ENCODE measurements around the gene TEPSIN.

The TEPSIN gene

DNA sequence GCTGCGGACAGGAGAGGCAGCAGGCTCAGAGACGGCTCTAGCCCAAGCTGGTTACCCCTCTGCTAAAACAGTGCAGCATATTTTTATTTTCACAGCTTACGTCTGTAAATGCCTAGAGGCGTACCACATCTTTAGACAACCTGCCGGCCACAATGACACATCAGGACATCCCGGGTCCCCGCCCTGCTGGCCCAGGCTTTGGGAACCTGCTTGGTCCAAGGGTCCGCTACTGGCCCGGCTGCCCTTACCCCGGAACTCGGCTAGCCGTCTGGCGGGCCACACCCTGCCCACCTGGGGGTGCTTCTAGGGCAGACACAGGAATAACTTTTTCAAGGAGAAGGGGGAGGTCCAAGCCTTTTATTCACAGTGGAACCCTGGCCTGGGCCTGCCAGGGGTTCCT, 20.4 kb downstream of the TEPSIN start:
- DNase-seq: no peak

DNA sequence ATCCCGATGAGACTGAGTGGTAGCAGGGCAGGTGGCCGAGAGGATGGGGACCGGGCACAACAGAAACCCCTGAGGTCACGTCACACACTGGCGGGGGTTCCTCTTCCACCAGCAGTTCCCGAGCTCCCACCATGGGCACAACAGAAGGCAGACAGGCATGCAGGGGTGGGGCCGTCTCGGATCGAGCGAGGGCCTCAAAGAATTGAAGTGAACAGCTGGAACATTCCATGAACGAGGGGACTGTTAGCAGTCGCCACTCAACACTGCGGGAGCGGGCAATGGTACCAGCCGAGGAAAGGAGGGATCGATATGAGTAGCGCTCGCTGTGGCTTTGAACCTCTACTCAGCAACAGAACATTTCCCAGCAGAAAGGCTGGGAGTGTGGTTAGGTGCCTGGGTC, 21.4 kb downstream of the TEPSIN start:
- no peak for DNase-seq

DNA sequence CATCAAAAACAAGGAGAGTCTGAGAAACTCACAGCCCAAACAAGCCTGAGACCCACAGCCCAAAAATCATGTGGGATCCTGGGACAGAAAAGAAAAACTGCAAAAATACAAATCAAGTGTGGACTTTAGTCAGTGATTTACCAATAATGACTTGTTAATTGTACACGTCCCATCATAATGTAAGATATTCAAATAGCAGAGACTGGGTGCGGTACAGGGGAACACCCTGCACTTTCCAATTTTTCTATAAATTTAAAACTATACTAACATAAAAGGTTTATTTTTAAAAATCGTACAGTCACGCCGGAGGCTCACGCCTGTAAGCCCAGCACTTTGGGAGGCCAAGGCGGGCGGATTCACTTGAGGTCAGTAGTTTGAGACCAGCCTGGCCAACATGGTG, 24.9 kb downstream of the TEPSIN start:
- DNase-seq: no peak

DNA sequence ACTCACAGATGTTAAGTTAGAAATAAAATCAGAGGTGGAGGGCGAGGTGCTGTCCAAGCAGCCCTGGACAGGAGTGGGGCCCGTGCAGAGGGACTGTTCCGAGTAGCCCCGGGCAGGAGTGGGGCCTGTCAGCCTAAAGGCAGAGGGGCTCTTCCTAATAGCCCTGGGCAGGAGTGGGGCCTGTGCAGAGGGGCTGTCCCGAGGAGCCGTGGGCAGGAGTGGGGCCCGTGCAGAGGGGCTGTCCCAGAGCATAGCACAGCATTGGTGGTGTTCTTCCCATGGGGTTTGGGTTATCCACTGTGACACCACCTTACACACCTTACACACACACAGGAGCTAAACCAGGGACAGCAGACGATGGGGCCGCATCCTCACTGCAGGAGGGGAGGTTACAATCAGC, 26.5 kb downstream of the TEPSIN start:
- no peak for DNase-seq

DNA sequence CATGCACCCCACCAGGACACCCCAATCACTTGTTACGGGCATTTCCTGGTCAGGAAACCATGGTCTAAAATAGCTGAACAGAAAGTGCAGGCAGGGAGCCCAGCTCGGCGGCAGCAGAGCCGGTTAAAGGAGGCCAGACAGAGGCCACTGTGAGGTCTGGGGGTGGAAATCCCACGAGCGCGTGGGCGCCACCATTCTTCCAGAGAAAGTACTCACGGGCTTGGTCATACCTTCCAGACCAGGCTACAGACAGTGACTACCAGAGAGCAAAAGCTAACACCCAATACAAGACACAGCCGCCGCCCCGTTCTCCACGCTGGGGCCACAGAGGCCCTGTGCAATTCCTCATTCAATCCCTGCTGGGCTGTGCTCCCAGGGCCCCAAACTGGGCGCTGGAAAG, 28.0 kb downstream of the TEPSIN start:
- DNase-seq: no peak

DNA sequence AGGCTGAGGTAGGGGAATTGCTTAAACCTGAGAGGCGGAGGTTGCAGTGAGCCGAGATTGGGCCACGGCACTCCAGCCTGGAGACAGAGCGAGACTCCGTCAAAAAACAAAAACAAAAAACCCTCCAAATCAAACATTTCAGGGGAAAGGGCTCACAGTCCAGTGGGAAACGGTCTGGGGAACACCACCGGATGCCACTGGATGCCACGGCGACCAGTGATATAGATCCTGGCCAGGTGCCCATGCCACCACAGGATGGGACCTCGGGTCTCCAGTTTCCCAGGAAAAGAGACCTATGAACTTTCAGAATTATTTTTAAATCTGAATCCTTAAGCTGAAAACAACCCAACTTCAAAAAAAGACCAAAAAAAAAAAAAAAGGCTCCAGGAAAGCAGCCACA, 28.4 kb downstream of the TEPSIN start:
- no peak for DNase-seq

DNA sequence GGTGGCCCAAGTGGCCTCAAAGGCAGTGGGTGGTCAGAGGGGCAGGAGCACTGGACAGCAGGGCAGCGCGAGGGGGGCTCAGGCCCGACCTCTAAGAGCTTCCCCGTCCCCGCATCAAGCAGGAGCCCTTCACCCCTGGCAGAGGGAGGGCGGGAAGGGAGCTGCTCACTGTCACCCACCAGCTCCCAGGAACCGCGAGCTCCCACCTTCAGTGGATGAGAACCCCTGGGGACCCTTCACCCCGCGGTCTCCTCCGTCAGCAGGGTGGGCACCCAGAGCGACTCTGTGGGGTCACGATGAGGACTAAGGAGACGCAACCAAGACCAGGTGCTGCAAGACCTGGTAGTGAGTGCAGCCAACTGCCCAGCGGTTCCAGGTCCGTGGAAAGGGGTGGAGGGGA, 29.7 kb downstream of the TEPSIN start:
- DNase-seq: no peak

DNA sequence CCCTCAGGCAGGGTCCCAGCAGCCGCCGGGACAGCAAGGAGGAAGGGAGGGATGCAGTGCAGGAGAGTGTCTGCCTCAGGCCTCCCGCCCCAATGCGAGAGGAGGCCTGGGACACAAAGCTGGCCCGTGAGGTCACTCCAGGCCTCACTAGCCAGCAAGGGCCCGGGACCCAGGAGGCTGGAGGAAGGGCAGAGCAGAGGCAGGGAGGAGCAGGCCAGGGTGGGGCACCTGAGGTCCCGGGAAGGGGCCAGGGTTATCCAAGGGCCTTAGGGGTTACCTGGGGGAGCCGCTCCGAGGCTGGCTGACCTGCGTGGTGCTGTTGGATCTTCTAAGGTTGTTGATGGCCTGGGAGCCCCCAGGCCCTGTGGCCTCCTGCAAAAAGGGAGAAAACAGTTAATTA, 30.2 kb downstream of the TEPSIN start:
- no peak for DNase-seq

DNA sequence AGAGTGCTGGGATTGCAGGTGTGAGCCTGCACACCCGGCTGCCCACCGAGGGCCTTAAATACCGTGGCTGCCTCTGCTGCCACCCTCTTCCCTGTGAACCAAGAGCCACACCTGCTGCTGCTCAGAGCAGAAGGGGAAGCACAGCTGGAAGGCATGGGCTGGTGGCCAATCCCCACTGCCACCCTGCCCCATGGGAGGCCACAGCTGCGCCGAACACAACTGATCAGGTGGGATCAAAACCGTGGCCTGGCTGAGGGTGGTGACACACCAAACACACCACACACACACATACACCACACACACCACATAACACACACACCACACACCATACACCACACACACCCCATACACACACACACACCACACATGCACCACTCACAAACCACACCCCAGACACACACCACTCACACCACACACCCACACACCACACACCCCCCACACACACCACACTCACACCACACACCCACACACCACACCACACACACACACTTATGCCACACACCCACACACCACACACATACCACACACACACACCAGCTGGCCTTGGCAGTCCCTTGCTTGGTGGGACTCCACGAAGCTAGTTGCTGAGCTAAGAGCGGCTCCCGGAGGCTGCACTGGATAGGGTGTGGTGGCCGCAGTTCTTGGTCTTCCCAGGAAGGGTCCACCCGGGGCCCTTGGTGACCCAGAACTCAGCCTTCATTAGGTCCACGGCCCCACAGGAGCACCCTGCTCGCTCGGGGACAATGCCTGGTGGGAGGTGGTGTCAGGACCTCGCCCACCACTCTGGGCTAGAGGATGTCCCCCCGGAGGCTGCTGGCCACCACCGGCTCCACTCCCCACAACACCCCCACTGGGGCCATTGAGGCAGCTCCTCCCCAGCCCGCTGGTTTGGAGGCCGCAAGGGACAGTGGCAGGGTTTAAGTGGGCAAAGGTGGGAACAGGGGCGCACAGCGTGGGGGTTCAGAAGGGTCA, 31.0 kb downstream of the TEPSIN start:
- DNase-seq: no peak

DNA sequence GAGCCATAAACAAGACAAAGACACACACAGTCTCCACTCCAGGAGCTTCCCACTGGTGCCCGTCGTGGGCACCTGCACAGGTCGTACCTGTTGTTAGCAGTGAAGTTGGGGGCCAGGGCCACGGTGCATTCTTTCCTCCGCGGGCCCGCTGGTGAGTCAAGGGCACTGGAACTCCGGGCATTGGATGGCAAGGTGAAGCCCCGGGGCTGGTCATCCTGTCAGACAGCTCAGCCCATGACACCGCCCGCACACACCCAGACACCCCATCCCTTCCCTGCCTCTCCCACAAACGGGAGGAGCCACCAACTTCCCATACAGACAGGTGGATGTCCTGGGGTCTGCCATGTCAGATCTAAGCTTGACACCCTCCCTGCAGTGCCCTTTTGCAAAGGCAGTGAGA, 32.2 kb downstream of the TEPSIN start:
- no peak for DNase-seq

DNA sequence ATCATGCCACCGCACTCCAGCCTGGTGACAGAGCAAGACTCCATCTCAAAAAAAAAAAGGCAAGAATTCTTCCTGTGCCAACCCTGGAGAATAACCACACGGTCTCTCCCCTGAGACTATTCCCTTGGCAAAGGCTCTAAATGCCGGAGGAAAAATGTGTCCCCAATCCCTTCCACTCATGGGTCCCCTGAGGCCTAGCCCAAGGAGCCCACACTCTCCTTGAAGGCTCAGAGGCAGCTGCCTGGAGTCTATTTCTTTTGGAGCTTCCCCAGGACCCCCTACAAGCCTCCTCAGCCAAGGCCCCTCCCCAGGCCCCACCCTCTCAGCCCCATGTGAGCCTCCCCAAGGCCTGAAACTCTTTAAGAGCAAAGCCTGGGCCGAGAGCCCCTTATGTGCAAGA, 32.7 kb downstream of the TEPSIN start:
- no peak for DNase-seq

DNA sequence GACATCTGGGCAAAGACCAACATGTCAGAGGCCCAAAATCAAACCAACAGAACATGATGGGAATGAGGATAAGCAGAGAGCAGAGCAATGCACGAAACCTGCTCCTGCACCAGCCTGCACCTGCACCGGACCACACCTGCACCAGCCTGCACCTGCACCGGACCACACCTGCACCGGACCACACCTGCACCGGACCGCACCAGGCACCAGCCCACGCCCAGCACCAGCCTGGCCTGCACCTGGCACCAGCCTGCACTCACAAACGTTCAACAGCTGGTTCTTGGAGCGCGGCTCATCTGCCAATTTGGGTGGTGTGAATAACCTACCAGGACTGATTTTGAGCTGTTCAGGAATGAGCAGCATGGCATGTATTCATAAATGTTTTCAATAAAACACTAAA, 34.3 kb downstream of the TEPSIN start:
- DNase-seq: no peak

DNA sequence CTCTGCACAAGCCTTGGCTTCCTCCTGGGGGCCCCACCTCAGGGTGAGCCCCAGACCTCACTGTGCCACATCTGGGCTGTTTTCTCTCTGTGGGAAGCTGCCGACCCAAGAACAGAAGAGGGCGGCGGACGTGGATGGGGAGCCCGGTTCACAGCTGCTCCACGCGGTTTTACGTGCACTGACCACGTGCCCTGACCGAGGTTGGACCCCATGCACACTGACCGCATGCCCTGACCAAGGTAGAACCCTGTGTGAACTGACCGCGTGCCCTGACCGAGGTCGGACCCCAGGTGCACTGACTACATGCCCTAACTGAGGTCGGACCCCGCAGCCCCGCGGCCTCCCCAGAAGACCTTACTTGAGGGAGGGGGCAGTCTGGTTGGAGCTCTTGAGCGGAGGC, 35.7 kb downstream of the TEPSIN start:
- DNase-seq: no peak

DNA sequence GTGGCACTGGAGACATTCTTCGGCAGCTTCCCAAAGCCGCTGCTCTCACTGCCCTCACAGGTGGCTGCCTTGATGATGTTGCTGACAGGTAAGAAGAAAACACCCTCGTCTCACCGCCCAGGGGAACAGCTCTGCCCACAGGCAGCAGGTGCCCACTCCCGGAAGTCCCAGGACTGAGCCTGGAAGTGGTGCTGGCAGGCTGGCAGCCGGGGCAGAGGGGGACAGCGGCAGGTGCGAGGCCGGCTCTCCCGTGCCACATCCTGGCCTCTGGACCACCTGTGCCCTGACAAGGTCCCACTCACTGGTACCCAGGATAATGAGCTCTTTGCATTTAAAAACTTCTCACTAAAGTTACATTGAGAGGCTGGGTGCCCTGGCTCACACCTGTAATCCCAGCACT, 36.5 kb downstream of the TEPSIN start:
- no peak for DNase-seq

DNA sequence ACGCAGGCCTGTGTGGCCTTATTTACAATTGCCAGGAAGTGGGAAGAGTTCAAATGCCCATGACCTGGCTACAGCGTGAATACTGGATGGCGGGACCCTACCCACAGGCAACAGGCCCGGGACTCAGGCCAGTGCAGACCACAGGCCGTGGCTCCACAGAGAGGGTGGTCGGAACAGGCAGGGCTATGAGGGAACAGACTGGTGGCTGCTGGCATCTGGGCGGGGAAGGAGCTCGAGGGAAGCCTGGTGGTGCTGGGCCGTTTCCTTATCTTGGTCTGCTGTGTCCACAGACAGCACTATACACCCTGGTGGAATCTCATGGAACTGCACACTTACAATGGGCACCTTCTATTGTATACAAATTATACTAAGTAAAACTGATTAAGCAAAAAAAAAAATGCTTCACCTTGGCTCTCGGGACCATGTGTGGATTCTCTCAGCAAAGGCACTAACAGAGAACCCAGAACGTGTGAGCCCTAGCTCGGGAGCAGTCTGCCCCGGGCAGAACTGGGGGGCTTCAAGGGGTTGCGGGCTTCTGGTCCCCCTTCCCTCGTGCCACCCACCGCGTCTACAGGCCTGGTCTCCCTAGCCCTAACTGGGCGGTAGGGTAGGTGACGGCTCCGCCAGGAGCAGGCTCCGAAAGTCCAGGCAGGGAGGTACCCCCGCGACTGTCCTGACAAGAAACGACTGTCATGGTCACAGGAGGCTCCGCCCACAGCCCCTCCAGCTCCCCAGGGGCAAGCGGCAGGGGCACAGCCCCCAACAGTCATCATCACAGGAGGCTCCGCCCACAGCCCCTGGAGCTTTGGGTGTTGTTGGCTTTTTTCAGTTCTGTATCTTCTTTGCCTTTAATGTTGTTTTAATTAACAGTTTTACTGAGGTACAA, 37.9 kb downstream of the TEPSIN start:
- DNase-seq: peak; percentile 33 to 63

DNA sequence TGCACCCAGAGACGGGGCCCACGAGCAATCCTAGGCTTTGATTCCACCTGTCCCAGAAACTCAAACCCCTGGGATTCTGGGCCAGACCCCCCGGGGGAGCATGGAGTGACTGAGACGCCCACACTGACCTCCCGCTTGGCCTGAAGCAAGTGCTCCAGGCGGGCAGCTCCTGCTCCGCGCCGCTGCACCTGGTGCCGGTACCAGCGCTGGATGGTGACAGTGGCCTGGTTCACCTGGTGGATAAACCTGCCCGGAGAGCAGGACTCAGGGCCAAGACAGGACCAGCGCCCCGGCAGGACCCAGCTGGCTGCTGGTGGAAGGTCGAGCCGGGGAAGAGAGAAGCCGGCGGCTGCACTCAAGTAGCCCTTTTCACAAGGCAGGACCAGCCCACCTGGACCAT, 38.7 kb downstream of the TEPSIN start:
- DNase-seq: no peak

DNA sequence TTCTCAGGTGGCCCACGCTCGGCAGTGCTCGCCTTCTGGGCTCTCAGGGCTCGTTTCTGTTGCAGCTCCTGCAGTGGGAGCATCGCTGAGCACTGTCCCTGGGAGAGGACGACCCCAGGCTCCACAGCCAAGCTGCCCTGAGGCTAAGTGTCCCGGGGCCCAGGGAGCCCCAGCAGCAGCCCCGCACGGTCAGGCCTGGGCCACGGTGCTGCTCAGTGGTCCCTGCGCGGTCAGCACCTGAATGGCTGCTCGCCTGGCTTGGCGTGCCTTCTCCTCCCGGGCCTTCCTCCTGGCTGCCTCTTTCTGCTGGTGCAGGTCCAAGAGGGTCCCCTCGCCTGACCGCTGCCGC, 39.4 kb downstream of the TEPSIN start:
- DNase-seq: no peak

DNA sequence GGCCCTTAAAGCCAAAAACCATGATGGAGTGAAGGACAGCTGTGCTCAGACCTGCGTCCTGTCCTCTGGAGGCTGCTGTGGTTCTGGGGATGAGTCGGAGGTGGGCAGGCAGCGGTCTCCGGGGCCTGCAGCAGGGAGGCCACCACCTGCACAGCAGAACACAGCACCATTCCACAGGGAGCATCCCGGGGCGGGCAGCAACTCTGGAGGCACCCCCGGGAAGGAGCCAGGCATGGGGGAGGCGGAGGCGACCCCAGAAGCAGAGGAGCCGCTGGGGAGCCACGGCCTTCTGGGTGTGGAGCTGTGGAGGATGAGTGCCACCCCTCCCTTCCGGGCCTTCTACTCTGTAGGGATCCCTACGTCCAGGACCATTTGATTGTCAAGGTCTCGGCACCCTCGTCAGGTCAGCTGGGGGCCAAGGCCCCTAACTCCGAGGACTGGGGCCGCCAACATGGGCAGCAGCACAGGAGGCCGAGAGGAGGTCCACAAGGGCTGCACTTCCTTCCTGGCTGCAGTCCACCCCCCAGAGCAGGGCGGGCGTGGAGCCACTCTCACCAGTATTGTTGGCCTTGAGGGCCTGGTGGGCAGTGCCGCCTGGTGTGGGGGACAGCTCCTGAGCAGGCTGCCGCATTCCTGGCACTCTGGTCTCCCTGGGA, 39.9 kb downstream of the TEPSIN start:
- no peak for DNase-seq

DNA sequence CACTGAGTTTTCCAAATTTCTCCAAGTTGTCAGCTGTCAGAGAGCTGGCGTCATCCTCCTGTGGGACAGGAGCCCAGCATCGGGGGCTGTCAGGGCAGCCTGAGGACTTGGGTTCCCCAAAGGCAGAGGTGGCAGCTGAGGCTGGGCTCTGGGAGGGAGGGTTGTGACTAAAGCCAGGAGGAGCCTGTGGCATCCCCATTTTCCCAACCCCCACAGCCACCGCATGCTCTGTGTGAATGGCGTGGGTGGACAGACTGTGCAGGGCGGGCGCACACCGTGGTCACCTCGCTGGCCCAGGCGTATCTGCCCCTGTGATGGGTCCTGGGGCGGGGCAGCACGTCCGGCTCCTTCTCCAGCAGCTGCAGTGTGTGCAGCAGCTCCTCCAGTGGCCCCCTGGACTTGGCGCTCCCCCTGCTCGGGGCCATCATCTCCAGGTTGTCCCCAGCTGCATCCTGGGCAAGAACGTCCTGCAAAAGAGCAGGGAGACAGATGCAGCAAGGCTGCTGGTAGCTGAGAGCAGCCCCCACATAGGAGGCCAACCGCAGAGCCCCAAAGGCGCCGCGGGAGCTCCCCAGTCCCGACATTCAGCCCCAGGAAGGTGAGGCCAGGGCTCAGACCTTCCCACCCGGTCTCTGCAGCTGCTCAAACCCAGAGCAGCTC, 40.9 kb downstream of the TEPSIN start:
- DNase-seq: no peak

DNA sequence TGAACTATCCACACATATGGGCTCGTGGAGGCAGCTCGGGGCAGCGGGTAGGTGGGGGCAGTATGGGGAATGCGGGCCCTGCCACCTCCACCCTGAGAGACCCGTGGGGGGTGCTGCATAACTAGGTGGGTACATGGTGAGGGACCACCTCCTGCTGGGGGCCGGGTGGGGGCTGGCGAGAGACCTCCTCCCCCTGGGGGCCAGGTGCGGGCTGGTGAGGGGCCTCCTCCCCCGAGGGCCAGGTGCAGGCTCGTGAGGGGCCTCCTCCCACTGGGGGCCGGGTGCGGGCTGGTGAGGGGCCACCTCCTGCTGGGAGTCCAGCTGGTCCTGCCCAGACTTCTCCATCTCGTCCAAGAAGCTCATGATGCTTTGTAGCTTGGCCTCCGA, 41.5 kb downstream of the TEPSIN start:
- DNase-seq: no peak

DNA sequence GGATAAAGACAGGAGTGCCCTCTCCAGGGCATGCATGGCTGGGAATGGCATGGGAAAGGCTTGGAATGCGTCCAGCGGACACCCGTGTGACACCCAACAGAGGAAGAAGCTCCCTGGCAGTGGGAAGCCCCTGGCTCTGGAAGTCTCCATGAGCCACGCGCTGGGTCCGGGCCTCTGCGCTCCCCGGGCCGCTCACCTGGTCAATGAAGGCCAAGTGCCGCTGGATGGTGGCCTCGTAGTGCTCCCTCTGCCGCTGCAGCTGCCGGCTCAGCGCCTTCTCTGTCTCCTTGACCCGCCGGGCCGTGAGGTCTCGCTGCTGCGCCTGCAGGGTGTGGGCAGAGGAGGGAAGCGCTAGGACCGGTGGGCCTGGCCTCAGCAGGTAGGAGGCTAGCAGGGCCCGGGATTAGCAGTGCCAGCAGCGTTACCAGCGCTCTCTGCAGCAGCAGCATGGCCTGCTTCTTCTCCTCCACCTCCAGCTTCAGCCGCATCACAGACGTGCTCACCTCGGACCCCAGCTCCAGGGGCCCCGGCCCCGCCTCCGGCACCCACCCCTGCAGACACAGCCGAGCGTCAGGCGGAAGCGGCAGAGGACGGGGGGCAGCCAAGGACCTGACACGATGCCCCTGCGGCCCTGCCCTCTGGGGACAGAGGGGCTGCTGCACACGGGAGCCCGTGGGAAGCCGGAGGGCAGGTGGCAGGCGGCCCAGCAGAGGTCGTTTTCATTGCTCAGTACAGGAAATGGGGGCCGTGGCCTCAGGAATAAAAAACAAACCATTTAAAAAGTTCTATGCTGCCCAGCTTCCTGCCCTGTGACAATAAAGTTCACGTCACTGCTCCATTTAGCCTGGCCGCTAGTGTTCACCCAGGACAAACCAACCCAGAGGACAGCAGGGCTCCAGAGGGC, 42.1 kb downstream of the TEPSIN start:
- DNase-seq: no peak

DNA sequence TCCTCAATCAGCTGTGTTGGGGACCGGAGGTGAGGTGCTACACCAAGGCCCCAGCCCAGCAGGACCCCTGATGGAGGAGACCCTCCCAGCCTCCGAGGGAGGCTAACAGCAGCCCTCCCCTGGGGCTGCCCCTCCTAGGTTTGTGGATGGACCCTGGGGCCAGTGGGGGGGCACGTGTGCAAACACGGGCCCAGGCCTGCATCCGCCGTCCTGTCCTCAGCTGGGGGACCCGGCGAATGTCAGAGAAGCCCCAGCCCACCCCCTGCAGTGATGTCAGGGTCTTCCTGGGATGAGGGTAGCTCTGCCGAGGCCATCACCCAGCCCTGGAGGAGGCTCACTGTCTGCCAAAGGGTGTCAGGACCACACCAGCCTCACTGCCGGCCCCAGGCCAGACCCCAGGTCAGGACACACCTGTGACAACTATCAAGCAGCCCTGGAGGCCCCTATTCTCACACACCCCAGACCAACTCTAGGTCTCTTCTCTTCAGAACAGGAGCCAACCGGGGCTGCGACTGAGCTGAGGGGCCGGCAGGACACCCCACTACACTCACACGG, 42.8 kb downstream of the TEPSIN start:
- DNase-seq: no peak

All from hippocampal formation (tissue), 2 donors.